HuH-7.5 (cell line): Measurements from ENCODE around the gene LPIN1.
"Not testable (repeated sequence)": the region's sequence is repeated elsewhere in the genome, so short reads cannot be mapped to it uniquely, and the experiment has no call there.

Experiments used
- DNase-seq: peaks from one replicate; pipeline ENCODE4 v3.0.0; 2011; ENCODE audit warnings: low spot score

The LPIN1 gene

GRCh38 chr2:11836647-11837219 is 90.3 kb downstream of the LPIN1 start:
- DNase-seq = no peak

- no peak for DNase-seq
These were observed 91.7 kb downstream of the LPIN1 start for GRCh38 chr2:11837875-11838734.

DNA sequence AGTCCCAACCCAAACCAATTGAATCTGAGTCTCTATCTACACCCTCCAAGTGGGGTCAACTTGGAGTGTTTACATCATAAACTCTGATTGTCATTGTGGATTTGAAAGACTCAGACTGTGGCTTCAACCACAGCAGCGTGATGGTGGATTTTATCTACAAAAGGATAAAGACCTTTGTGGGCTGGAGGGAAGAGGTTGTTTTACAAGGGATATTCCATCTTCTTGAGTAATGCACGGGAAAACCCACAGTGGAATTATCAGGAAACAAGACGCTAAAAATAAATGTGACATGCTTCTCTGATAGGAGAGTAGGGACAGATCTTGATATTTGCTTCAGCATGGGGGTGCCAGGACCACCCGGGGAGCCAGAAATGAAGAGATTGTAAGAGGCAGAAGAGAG is 93.5 kb downstream of the LPIN1 start:
- no peak for DNase-seq

DNA sequence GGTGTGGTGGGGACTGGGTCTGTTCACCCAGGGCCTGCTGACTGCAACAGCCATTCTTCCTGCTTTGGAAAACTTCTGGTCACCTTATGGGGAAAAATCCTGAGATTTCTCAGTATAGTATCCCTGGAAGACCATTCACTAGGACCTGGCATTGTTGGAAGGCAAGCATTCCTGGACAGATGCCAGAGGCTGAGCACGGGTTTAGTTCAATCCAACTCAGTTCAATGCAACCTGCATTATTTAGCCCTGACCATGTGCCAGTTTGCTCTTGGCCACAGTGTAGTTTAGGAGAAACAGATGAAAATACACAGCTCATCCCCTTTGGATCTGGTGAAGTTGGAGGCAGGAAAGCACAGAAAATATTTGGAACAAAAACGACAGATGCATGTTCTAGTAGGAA is 95.9 kb downstream of the LPIN1 start:
- no peak for DNase-seq

DNA sequence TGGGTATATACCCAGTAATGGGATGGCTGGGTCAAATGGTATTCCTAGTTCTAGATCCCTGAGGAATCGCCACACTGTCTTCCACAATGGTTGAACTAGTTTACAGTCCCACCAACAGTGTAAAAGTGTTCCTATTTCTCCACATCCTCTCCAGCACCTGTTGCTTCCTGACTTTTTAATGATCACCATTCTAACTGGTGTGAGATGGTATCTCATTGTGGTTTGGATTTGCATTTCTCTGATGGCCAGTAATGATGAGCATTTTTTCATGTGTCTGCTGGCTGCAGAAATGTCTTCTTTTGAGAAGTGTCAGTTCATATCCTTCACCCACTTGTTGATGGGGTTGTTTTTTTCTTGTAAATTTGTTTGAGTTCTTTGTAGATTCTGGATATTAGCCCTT is 98.4 kb downstream of the LPIN1 start:
- not testable (repeated sequence) for DNase-seq

GRCh38 chr2:11847935-11848334 is 101.5 kb downstream of the LPIN1 start:
- DNase-seq = not testable (repeated sequence)

DNA sequence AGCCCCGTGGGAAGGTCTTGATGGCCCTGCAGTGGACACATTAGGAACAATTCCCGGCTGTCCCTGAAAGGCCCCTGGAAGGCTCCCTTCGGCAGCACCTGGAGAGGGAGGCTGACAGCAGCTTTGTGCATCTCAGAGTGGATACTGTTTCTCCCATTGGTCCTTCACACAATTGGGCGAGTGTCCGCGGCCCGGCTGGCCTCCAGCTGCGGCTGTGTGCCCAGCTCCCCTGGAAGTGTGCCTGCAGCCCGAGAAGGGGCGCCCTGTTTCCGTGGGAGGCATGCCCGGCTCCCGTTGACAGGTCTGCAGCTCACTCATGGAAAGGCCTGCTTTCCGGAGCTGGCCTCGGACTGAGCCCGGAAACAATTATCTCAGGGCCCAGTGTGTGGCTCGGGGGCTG is 103.7 kb downstream of the LPIN1 start:
- no peak for DNase-seq

- no peak for DNase-seq
These were observed 106.2 kb downstream of the LPIN1 start for GRCh38 chr2:11852526-11853196.

GRCh38 chr2:11853197-11853588 is 106.8 kb downstream of the LPIN1 start:
- DNase-seq = no peak

DNA sequence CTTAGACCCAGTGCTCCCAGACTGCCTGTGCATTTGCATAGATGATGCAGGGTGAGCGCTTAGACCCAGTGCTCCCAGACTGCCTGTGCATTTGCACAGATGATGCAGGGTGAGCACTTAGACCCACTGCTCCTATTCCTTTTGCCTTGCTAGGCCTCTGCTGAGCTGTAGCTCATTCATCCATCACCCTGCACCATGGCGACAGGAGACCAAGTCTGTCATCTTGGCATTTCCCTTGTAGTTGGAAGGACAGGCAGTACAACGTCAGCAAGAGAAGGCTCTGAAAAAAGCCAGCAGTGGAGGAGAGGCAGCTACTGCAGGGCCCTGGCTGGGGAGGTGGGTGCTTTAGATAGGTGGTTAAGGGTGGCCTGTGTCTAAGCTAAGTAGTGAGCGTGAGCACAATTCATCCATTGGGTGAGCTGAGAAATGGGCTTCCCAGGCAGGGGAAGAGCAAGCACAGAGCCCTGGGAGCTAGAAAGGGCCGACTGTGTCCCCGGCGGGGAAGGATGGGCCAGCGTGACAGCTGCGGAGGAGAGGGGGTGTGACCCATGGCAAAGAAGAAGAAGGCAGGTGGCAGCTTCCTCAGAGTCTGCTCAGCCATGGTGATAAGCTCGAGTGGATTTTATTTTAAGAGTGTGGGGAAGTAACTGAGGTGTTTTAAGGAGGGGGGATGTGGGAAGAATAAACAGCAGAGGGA is 108.8 kb downstream of the LPIN1 start:
- no peak for DNase-seq

DNA sequence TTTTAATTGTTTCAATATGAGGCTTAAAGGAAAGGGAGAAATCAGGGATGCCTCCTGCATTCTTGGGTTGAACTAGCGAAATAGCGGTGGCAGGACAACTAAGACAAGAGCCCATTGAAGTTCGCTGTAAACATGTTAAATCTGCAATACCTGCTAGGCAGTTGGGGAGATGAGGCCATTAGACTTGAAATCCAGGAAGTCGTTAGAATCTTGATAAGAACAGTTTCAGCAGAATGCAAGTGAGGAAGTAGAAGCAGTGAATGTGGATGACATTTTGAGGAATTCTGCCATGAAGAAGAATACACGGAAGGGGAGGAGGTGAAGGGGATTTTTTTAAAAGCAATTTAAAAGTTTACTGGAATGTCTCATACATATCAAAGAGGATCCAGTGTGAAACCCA is 109.7 kb downstream of the LPIN1 start:
- DNase-seq = no peak

DNA sequence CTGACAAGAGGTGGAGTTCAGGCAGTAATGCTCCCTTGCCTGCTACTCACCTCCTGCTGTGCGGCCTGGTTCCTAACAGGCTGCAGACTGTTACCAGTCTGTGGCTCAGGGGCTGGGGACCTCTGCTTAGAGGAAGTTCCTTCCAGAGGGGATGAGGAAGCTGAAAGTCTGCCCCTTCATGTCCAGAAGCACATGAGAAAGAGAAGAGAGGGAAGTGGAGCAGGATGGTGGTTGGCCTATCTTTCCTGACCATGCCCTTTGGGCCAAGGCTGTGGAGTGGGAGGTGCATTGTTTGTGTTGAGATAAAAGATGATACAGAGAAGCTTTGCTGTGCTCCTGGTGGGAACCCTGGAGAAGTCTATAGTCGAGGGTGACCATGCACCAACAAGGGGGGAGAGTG is 112.5 kb downstream of the LPIN1 start:
- DNase-seq = no peak

GRCh38 chr2:11859975-11860374 is 113.5 kb downstream of the LPIN1 start:
- not testable (repeated sequence) for DNase-seq

- no peak for DNase-seq
These were observed 114.6 kb downstream of the LPIN1 start for GRCh38 chr2:11861044-11861443.

- no peak for DNase-seq
These were observed 115.6 kb downstream of the LPIN1 start for GRCh38 chr2:11862049-11862448.

GRCh38 chr2:11863103-11863502 is 116.7 kb downstream of the LPIN1 start:
- no peak for DNase-seq

DNA sequence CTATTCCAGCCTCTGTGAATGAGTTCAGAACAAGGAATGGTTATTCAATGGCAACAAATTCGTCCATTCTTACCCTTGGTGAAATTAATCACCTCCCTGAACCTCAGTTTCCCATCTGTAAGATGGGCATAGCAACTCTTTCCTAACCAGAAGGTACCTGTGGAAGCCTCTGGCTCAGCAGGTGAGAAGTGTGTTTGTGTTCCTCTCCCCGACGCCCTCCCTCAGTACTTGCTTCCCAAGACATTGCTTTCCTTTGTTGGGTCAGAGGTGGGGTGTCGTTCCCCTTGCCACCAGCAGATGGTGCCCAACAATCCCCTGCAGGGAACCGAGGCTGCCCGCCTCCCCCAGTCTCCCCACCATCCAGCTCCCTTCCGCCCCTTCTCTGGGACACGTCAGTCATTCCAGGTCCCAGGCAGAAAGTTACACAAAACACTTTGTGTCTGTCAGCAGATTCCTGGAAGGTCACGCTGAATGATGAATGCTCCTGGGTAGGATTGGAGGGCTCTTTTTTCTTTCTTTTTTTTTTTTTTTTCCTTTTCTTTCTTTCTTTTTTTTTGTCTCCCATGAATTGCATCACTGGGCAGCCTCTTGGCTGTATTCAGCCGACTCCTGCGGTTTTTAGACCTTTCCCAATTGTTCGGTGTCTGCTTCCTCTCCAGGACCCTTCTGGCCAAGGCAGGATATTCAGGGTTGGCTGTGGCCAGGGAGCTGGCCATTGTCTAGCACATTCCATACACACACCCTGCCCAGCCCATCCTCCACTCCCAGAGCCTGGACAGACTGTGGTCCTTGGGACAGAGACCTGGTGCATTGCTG is 117.3 kb downstream of the LPIN1 start:
- peak; percentile 64 for DNase-seq

GRCh38 chr2:11864724-11865123 is 118.3 kb downstream of the LPIN1 start:
- no peak for DNase-seq

- DNase-seq = no peak
These were observed 118.9 kb downstream of the LPIN1 start for GRCh38 chr2:11865378-11865777.

DNA sequence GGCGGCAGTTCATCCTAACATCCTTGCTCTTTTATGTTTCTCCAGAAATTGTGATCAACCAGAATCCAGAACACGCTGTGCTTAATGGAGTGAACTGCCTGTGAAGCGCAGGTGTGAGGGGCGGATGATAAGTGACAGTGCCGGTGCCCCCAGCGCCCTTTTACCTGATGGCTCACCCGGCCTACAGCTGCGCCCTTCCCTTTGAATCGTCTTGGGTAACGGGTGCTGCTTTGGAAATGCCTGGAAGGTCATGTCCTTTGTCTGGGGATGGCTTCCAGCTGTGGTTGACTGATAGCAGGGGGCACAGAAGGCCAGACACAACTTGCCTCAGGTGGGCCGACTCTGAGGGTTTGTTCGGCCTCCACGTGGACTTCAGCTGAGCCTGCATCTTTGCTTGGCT is 119.4 kb downstream of the LPIN1 start:
- DNase-seq = no peak
